B cell (primary cell): Measurements from ENCODE around the gene VOPP1. TPM values are rescaled to one million over a fixed set of nuclear protein-coding genes. Genes with fewer than 3 reads are reported as not detected.
A peak's percentile ranks its signal among the peaks of the same experiment; 100 is the strongest.

Source experiments
- ATAC-seq: fragments of 200-7000 bp; cut with Tn5 transposase; one replicate; pipeline ENCODE4 v1.10.0; 2021; ENCODE audit warnings: low read depth, mild to moderate bottlenecking, moderate number of reproducible peaks, moderate library complexity
- CTCF ChIA-PET: fragments of 350-600 bp; sonication (Branson Sonifier 250); formaldehyde crosslinking; loops from one replicate; lab custom pipeline; 2021; ENCODE audit warnings: antibody characterized with exemption, inconsistent platforms; lab: Charles Lee
- POLR2A ChIA-PET: fragments of 350-600 bp; sonication (Branson Sonifier 250); formaldehyde crosslinking; loops from one replicate; lab custom pipeline; 2021; ENCODE audit warnings: antibody characterized with exemption; lab: Charles Lee
- DNase-seq: peaks from one replicate; pipeline ENCODE4 v3.0.0; 2013
- H2AFZ ChIP-seq: 2 replicates; pipeline ENCODE4 v1.6.1; 2012; ENCODE audit warnings: mild to moderate bottlenecking, low read depth, low read length; ENCODE audit not compliant: insufficient read depth, poor library complexity, severe bottlenecking
- H3K27ac ChIP-seq, 2 donors: 1 replicate in 1 of 2; 2 replicates in 1 of 2; pipeline ENCODE4 v1.5.1; 2012 to 2013; ENCODE audit warnings: low read length in 2 of 2, mild to moderate bottlenecking in 2 of 2, moderate library complexity in 1 of 2
- H3K27me3 ChIP-seq, 4 experiments: fragments of 200-600 bp in 1 of 4; sonication (generic) in 1 of 4; replicated peaks in 1 of 4; 1 replicate in 2 of 4; 2 replicates in 2 of 4; pipeline versions ENCODE4 v1.6.1 to v1.7.0; 2013 to 2016; ENCODE audit warnings: low read length in 3 of 4, mild to moderate bottlenecking in 2 of 4, mixed read lengths in 1 of 4, moderate library complexity in 1 of 4; ENCODE audit not compliant: insufficient read depth in 4 of 4, control insufficient read depth in 3 of 4; ENCODE audit errors: control extremely low read depth in 1 of 4
- H3K36me3 ChIP-seq, 2 experiments: replicated peaks in 1 of 2; 1 replicate in 1 of 2; 2 replicates in 1 of 2; pipeline versions ENCODE4 v1.6.1 to v1.7.1; 2013; ENCODE audit warnings: low read length in 1 of 2; ENCODE audit not compliant: insufficient read depth in 2 of 2, control insufficient read depth in 1 of 2; ENCODE audit errors: control extremely low read depth in 1 of 2, extremely low read depth in 1 of 2
- H3K4me1 ChIP-seq, 2 donors: fragments of 200-600 bp in 1 of 2; sonication (generic) in 1 of 2; 1 replicate in 1 of 2; 2 replicates in 1 of 2; pipeline versions ENCODE4 v1.5.1 to v1.6.1; 2013 to 2017; ENCODE audit warnings: low read length in 2 of 2; ENCODE audit not compliant: control insufficient read depth in 2 of 2, insufficient read depth in 2 of 2
- H3K4me2 ChIP-seq: replicated peaks from 2 replicates; pipeline ENCODE3; 2012; ENCODE audit warnings: mild to moderate bottlenecking, low read depth, low read length; ENCODE audit not compliant: poor library complexity, severe bottlenecking
- H3K4me3 ChIP-seq, 5 experiments: fragments of 200-600 bp in 1 of 5; sonication (generic) in 1 of 5; 1 replicate in 3 of 5; 2 replicates in 2 of 5; pipeline versions ENCODE4 v1.5.1 to v1.7.0; 2011 to 2016; ENCODE audit warnings: low read length in 4 of 5, mild to moderate bottlenecking in 4 of 5, low read depth in 2 of 5, control low read depth in 1 of 5, moderate library complexity in 1 of 5; ENCODE audit not compliant: insufficient read depth in 1 of 5; ENCODE audit errors: control extremely low read depth in 1 of 5, extremely low read depth in 1 of 5
- H3K79me2 ChIP-seq: fragments of 200-600 bp; sonication (generic); one replicate; pipeline ENCODE4 v1.6.0; 2016; ENCODE audit warnings: low read length; ENCODE audit not compliant: control insufficient read depth, insufficient read depth
- H3K9ac ChIP-seq: fragments of 200-600 bp; sonication (generic); 2 replicates; pipeline ENCODE4 v1.6.1; 2017; ENCODE audit warnings: mild to moderate bottlenecking, low read length, moderate library complexity
- H3K9me3 ChIP-seq, 3 donors: one replicate each; pipeline versions ENCODE4 v1.6.1 to v1.7.1; 2013; ENCODE audit warnings: low read length in 2 of 3; ENCODE audit not compliant: control insufficient read depth in 2 of 3, insufficient read depth in 1 of 3; ENCODE audit errors: control extremely low read depth in 1 of 3
- H4K20me1 ChIP-seq: 2 replicates; pipeline ENCODE4 v1.6.0; 2012; ENCODE audit warnings: mild to moderate bottlenecking, low read length; ENCODE audit not compliant: insufficient read depth, control insufficient read depth, poor library complexity, severe bottlenecking
- H3K27ac Mint-ChIP-seq: one replicate; pipeline ENCODE4 v1.8.0; 2021; ENCODE audit warnings: mixed read lengths
- H3K27me3 Mint-ChIP-seq: one replicate; pipeline ENCODE4 v1.8.0; 2021; ENCODE audit warnings: mixed read lengths
- H3K4me1 Mint-ChIP-seq: one replicate; pipeline ENCODE4 v1.8.0; 2021; ENCODE audit warnings: mixed read lengths
- H3K4me3 Mint-ChIP-seq: one replicate; pipeline ENCODE4 v1.8.0; 2021; ENCODE audit warnings: mixed read lengths
- H3K9me3 Mint-ChIP-seq: one replicate; pipeline ENCODE4 v1.8.0; 2022; ENCODE audit warnings: mixed read lengths; ENCODE audit not compliant: insufficient read depth
- CTCF ChIP-seq: fragments of 200-600 bp; IDR thresholded peaks from one replicate; pipeline ENCODE4 v1.8.0; 2022; ENCODE audit warnings: antibody characterized with exemption, mild to moderate bottlenecking
- EZH2 ChIP-seq: IDR thresholded peaks from 2 replicates; pipeline ENCODE4 v1.6.1; 2012; ENCODE audit warnings: borderline replicate concordance, low read depth, mild to moderate bottlenecking, moderate library complexity, low read length; ENCODE audit not compliant: insufficient read depth, poor library complexity, severe bottlenecking
- WGBS: methylation state at CpG from one replicate; pipeline ENCODE4 v1.1.5; 2013; ENCODE audit warnings: missing lambda C conversion rate; ENCODE audit not compliant: insufficient coverage; 5-methylcytosine and 5-hydroxymethylcytosine counted together
- intact Hi-C: fragments of 100-400 bp; cut with micrococcal nuclease; formaldehyde crosslinking; loops from one replicate; pipeline ENCODE4 v1.10.0; 2022
- polyA plus RNA-seq: library from polyadenylated mRNA; depleted of rRNA; stranded (reverse); fragments of >200 nt; gene quantifications from 2 replicates; pipeline ENCODE4 v1.2.3, GENCODE V29; 2012
- total RNA-seq, 2 donors: library from RNA; stranded (reverse); fragments of 120-200 nt in 1 of 2; gene quantifications; 1 replicate in 1 of 2; 2 replicates in 1 of 2; pipeline versions ENCODE4 v1.2.3 to v1.2.4, GENCODE V29; 2013 to 2022

Gene VOPP1
- total and polyA plus RNA-seq, 2 donors (not counting 1 experiment from before 2014, with no cell fraction given): 53.2 to 256 TPM

DNA sequence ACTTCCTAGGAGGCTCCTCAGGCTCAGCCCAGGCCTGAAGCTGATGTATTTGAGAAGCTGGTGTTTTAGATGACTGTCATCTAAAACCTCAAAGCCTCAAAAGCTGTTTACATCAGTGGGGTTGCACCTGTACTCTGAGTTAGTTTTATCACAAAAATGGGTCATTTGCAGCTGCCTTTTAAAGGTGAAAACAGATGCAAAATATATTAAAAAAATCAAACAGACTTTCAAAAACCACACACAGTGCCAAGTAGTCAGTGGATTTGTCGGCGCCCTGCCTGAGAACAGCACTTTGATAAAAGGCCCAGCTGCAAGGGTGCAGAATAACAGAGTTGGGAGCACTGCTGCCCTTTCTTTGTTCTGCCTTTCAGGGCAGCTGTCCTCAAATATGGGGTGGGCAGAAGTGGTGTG, 103.0 kb downstream of the VOPP1 start:
- ATAC-seq (peak; percentile 56), DNase-seq (no peak)
- peak overlapping the region in 1 of 2 donors; percentile 16 for H3K27ac ChIP-seq
- H3K4me2 ChIP-seq: no peak overlapping the region
- no peak overlapping the region for H2AFZ ChIP-seq
- Mint-ChIP-seq H3K27me3 (no peaks in the 10 kb centered on the region), H3K9me3 (no peaks in the 10 kb centered on the region), H3K4me1 (peaks cover 21% of the 10 kb centered on the region), H3K27ac (peak overlapping the region; percentile 68), H3K4me3 (no peak overlapping the region)
- H3K4me1 ChIP-seq: peaks cover 4 to 23% of the 10 kb centered on the region in 2 donors
- no peak overlapping the region for H3K9ac ChIP-seq
- peaks cover 13% of the 10 kb centered on the region for H4K20me1 ChIP-seq
- H3K9me3 ChIP-seq: peaks cover 0 to 5% (median 0%) of the 10 kb centered on the region in 3 donors
- CTCF ChIA-PET: interaction anchor here (1.0 to 2.6 kb wide), 6 partner anchors 10 to 172 kb away, joined by 3 to 9 read pairs (median 4); no protein-coding TSS in a partner anchor
- intact Hi-C loops: no loop called here
- WGBS: no CpG with 5 or more reads among the region's 2 CpGs
- POLR2A ChIA-PET: no interaction called here
- no peak overlapping the region for H3K4me3 ChIP-seq
- no peak for TF ChIP-seq EZH2
- no peaks in the 10 kb centered on the region for H3K27me3 ChIP-seq
- peaks cover 0 to 69% of the 10 kb centered on the region in 2 experiments for H3K36me3 ChIP-seq
- no peaks in the 10 kb centered on the region for H3K79me2 ChIP-seq

- Histone ChIP-seq H3K4me2 (no peak overlapping the region), H3K27ac (no peak overlapping the region), H4K20me1 (peaks cover 13% of the 10 kb centered on the region), H3K4me1 (peaks cover 4 to 23% of the 10 kb centered on the region in 2 donors), H3K4me3 (no peak overlapping the region), H3K9ac (no peak overlapping the region), H3K79me2 (no peaks in the 10 kb centered on the region), H2AFZ (no peak overlapping the region), H3K36me3 (peaks cover 0 to 69% of the 10 kb centered on the region in 2 experiments), H3K9me3 (peaks cover 0 to 13% (median 0%) of the 10 kb centered on the region in 3 donors), H3K27me3 (no peaks in the 10 kb centered on the region)
- Mint-ChIP-seq H3K4me1 (peaks cover 18% of the 10 kb centered on the region), H3K27me3 (no peaks in the 10 kb centered on the region), H3K27ac (peak overlapping the region; percentile 12), H3K9me3 (no peaks in the 10 kb centered on the region), H3K4me3 (no peak overlapping the region)
- ChIA-PET CTCF (interaction anchor here (1.0 to 2.6 kb wide), 7 partner anchors 10 to 172 kb away, joined by 3 to 9 read pairs (median 3); no protein-coding TSS in a partner anchor), POLR2A (no interaction called here)
- over 99% methylated on average over 8 of the region's 8 CpGs for whole genome bisulfite sequencing
- intact Hi-C loops: no loop called here
- TF ChIP-seq EZH2 (no peak), CTCF (no peak)
- no peak for DNase-seq
- ATAC-seq: no peak
Measured at GRCh38 chr7:55468495-55468894, 103.8 kb downstream of the VOPP1 start.
